Measurements from ENCODE around the gene F13A1.

Gene F13A1

GRCh38 chr6:6319952-6320811 is at the start of gene F13A1:
Gene F13A1, minus strand, starts transcription at chr6:6320662. Its CDS starts 1,998 bp downstream, at chr6:6318664.
- no peak for DNase-seq

- no peak for DNase-seq
These were observed 48.2 kb upstream of the F13A1 start for GRCh38 chr6:6368684-6369052.

GRCh38 chr6:6368040-6368683 is 47.7 kb upstream of the F13A1 start:
- no peak for DNase-seq

GRCh38 chr6:6366803-6367202 is 46.3 kb upstream of the F13A1 start:
- DNase-seq: no peak

GRCh38 chr6:6365242-6365641 is 44.8 kb upstream of the F13A1 start:
- no peak for DNase-seq

GRCh38 chr6:6362056-6362840 is 41.8 kb upstream of the F13A1 start:
- peak; percentile 25 for DNase-seq

GRCh38 chr6:6357530-6357929 is 37.1 kb upstream of the F13A1 start:
- DNase-seq: no peak

- DNase-seq: no peak
These were observed 36.6 kb upstream of the F13A1 start for GRCh38 chr6:6357032-6357431.

- DNase-seq: no peak
These were observed 32.3 kb upstream of the F13A1 start for GRCh38 chr6:6352772-6353171.

GRCh38 chr6:6351511-6352025 is 31.1 kb upstream of the F13A1 start:
- DNase-seq: peak; percentile 21

- DNase-seq: no peak
These were observed 30.2 kb upstream of the F13A1 start for GRCh38 chr6:6350696-6351095.

- no peak for DNase-seq
These were observed 27.8 kb upstream of the F13A1 start for GRCh38 chr6:6348256-6348655.

- no peak for DNase-seq
These were observed 26.1 kb upstream of the F13A1 start for GRCh38 chr6:6346427-6347023.

GRCh38 chr6:6333501-6333900 is 13.0 kb upstream of the F13A1 start:
- peak; percentile 87 for DNase-seq

GRCh38 chr6:6332811-6333244 is 12.4 kb upstream of the F13A1 start:
- peak; percentile 68 for DNase-seq

- DNase-seq: peak; percentile 51
These were observed 11.6 kb upstream of the F13A1 start for GRCh38 chr6:6331946-6332601.

- peak; percentile 8 for DNase-seq
These were observed 10.9 kb upstream of the F13A1 start for GRCh38 chr6:6331393-6331792.

- DNase-seq: no peak
These were observed 9.9 kb upstream of the F13A1 start for GRCh38 chr6:6330407-6330806.

GRCh38 chr6:6328451-6328850 is 8.0 kb upstream of the F13A1 start:
- no peak for DNase-seq

- no peak for DNase-seq
These were observed 2.9 kb upstream of the F13A1 start for GRCh38 chr6:6323352-6323751.

- peak; percentile 77 for DNase-seq
These were observed 439 bp upstream of the F13A1 start for GRCh38 chr6:6320901-6321300.

Data from fibroblast of skin of right biceps (primary cell).